WTC11 (cell line): ENCODE measurements around the gene ALG14. TPM values are rescaled to one million over a fixed set of nuclear protein-coding genes. Genes with fewer than 3 reads are reported as not detected.

Experiments
- ATAC-seq: fragments of 200-7000 bp; cut with Tn5 transposase; 2 replicates; pipeline ENCODE4 v1.10.0; 2021; ENCODE audit warnings: mild to moderate bottlenecking, moderate library complexity
- CTCF ChIA-PET: fragments of 300-600 bp; sonication (Branson Sonifier 250); formaldehyde crosslinking; loops from one replicate; lab custom pipeline; 2021; ENCODE audit warnings: antibody characterized with exemption; lab: Charles Lee
- POLR2A ChIA-PET: fragments of 350-600 bp; sonication (Branson Sonifier 250); formaldehyde crosslinking; loops from one replicate; lab custom pipeline; 2021; ENCODE audit warnings: antibody characterized with exemption; lab: Charles Lee
- DNase-seq: peaks from one replicate; pipeline ENCODE4 v3.0.0; 2021; ENCODE audit warnings: low spot score
- H3K27ac Mint-ChIP-seq: 2 replicates; pipeline ENCODE4 v1.8.0; 2021; ENCODE audit warnings: mixed read lengths
- H3K27me3 Mint-ChIP-seq: 2 replicates; pipeline ENCODE4 v1.8.0; 2021; ENCODE audit warnings: low read depth, mild to moderate bottlenecking, moderate library complexity, mixed read lengths
- H3K36me3 Mint-ChIP-seq: 2 replicates; pipeline ENCODE4 v1.8.0; 2021; ENCODE audit warnings: mixed read lengths
- H3K4me1 Mint-ChIP-seq: 2 replicates; pipeline ENCODE4 v1.8.0; 2022; ENCODE audit warnings: mixed read lengths
- H3K4me3 Mint-ChIP-seq: 2 replicates; pipeline ENCODE4 v1.8.0; 2021; ENCODE audit warnings: mild to moderate bottlenecking, moderate library complexity, mixed read lengths
- H3K9me3 Mint-ChIP-seq: 2 replicates; pipeline ENCODE4 v1.8.0; 2021; ENCODE audit warnings: mixed read lengths
- AR ChIP-seq: fragments of 250-450 bp; sonication (Bioruptor Pico); IDR thresholded peaks from 2 replicates; pipeline ENCODE4 v1.9.0; 2021; ENCODE audit warnings: mild to moderate bottlenecking
- ATF1 ChIP-seq: sonication (generic); formaldehyde crosslinking; IDR thresholded peaks from 2 replicates; pipeline ENCODE4 v1.8.1; 2023; ENCODE audit warnings: mild to moderate bottlenecking, moderate library complexity, missing genetic modification reagents
- E2F1 ChIP-seq: sonication (generic); formaldehyde crosslinking; IDR thresholded peaks from 2 replicates; pipeline ENCODE4 v1.8.0; 2022; ENCODE audit warnings: mild to moderate bottlenecking, missing genetic modification reagents
- ETV6 ChIP-seq: sonication (generic); formaldehyde crosslinking; IDR thresholded peaks from 2 replicates; pipeline ENCODE4 v1.8.1; 2022; ENCODE audit warnings: mild to moderate bottlenecking, missing genetic modification reagents
- JAZF1 ChIP-seq: fragments of 250-450 bp; sonication (Bioruptor Pico); IDR thresholded peaks from 2 replicates; pipeline ENCODE4 v1.9.0; 2021; ENCODE audit warnings: moderate library complexity, mild to moderate bottlenecking, inconsistent platforms
- KAT7 ChIP-seq: sonication (generic); formaldehyde crosslinking; IDR thresholded peaks from 2 replicates; pipeline ENCODE4 v1.8.1; 2023; ENCODE audit warnings: missing genetic modification reagents, mild to moderate bottlenecking, borderline replicate concordance
- NFYB ChIP-seq: sonication (generic); formaldehyde crosslinking; conservative IDR thresholded peaks from 2 replicates; pipeline ENCODE4 v1.8.0; 2022; ENCODE audit warnings: low read depth, missing genetic modification reagents
- RELA ChIP-seq: sonication (generic); formaldehyde crosslinking; IDR thresholded peaks from 2 replicates; pipeline ENCODE4 v1.8.1; 2022; ENCODE audit warnings: missing genetic modification reagents, mild to moderate bottlenecking, borderline replicate concordance
- SP1 ChIP-seq: sonication (generic); formaldehyde crosslinking; conservative IDR thresholded peaks from 2 replicates; pipeline ENCODE4 v1.8.1; 2022; ENCODE audit warnings: missing genetic modification reagents
- TP53 ChIP-seq: sonication (generic); formaldehyde crosslinking; IDR thresholded peaks from 2 replicates; pipeline ENCODE4 v1.8.1; 2023; ENCODE audit warnings: mild to moderate bottlenecking, missing genetic modification reagents
- ZNF121 ChIP-seq: sonication (generic); formaldehyde crosslinking; IDR thresholded peaks from 2 replicates; pipeline ENCODE4 v1.8.0; 2023; ENCODE audit warnings: missing genetic modification reagents
- ZNF219 ChIP-seq: sonication (generic); formaldehyde crosslinking; IDR thresholded peaks from 2 replicates; pipeline ENCODE4 v1.8.0; 2023; ENCODE audit warnings: missing genetic modification reagents, mild to moderate bottlenecking, borderline replicate concordance
- ZNF232 ChIP-seq: sonication (generic); formaldehyde crosslinking; IDR thresholded peaks from 2 replicates; pipeline ENCODE4 v1.8.0; 2022; ENCODE audit warnings: mild to moderate bottlenecking, missing genetic modification reagents
- ZNF263 ChIP-seq: sonication (generic); formaldehyde crosslinking; IDR thresholded peaks from 2 replicates; pipeline ENCODE4 v1.8.1; 2022; ENCODE audit warnings: low read depth, mild to moderate bottlenecking, moderate library complexity, missing genetic modification reagents
- ZNF416 ChIP-seq: fragments of 250-450 bp; sonication (Bioruptor Pico); IDR thresholded peaks from 2 replicates; pipeline ENCODE4 v1.9.0; 2021; ENCODE audit warnings: mild to moderate bottlenecking, inconsistent platforms
- total RNA-seq: library from RNA; stranded (reverse); gene quantifications from 3 replicates; pipeline ENCODE4 v1.2.3, GENCODE V29; 2021
- TF ChIP-seq, protein P1 (sequence below): sonication (generic); formaldehyde crosslinking; IDR thresholded peaks from 2 replicates; pipeline ENCODE4 v1.8.1; 2023; ENCODE audit warnings: mild to moderate bottlenecking, missing genetic modification reagents
- TF ChIP-seq, protein P2 (sequence below): sonication (generic); formaldehyde crosslinking; IDR thresholded peaks from 2 replicates; pipeline ENCODE4 v1.8.0; 2022; ENCODE audit warnings: missing genetic modification reagents

ALG14 gene
- total RNA-seq, 1 experiment from 2014 or later = 2.3 TPM

GRCh38 chr1:95042286-95042685 lies 30.5 kb downstream of the ALG14 start:
- no peaks in the 10 kb centered on the region for H3K4me1 Mint-ChIP-seq
- POLR2A ChIA-PET = interaction anchor here (0.6 kb wide), 1 partner anchor 179 kb away, joined by 3 read pairs; no protein-coding TSS in a partner anchor
- no peak for DNase-seq
- CTCF ChIA-PET = interaction anchor here (0.6 to 3.0 kb wide), 8 partner anchors 17 to 206 kb away, joined by 3 to 50 read pairs (median 4); partner anchors contain the start of genes CNN3 and TLCD4
- H3K4me3 Mint-ChIP-seq = no peak overlapping the region
- H3K36me3 Mint-ChIP-seq = no peaks in the 10 kb centered on the region
- no peaks in the 10 kb centered on the region for H3K27me3 Mint-ChIP-seq
- no peak overlapping the region for H3K27ac Mint-ChIP-seq
- TF ChIP-seq RELA = no peak
- TF ChIP-seq ZNF232 (CRISPR knock-in tag) = no peak
- TF ChIP-seq ETV6 (CRISPR knock-in tag) = no peak
- TF ChIP-seq JAZF1 = no peak
- ATAC-seq = no peak
- H3K9me3 Mint-ChIP-seq = no peaks in the 10 kb centered on the region

GRCh38 chr1:95041491-95042165 lies 31.1 kb downstream of the ALG14 start:
- H3K36me3 Mint-ChIP-seq = no peaks in the 10 kb centered on the region
- no peak for ATAC-seq
- no peak for DNase-seq
- TF ChIP-seq, protein P1, sequence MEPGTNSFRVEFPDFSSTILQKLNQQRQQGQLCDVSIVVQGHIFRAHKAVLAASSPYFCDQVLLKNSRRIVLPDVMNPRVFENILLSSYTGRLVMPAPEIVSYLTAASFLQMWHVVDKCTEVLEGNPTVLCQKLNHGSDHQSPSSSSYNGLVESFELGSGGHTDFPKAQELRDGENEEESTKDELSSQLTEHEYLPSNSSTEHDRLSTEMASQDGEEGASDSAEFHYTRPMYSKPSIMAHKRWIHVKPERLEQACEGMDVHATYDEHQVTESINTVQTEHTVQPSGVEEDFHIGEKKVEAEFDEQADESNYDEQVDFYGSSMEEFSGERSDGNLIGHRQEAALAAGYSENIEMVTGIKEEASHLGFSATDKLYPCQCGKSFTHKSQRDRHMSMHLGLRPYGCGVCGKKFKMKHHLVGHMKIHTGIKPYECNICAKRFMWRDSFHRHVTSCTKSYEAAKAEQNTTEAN (CRISPR knock-in tag) = no peak
- TF ChIP-seq E2F1 (CRISPR knock-in tag) = no peak
- no peak for TF ChIP-seq AR (CRISPR knock-in tag)
- no peak for TF ChIP-seq ZNF416
- no peak for TF ChIP-seq ZNF121 (CRISPR knock-in tag)
- H3K9me3 Mint-ChIP-seq = no peaks in the 10 kb centered on the region
- no peak overlapping the region for H3K27ac Mint-ChIP-seq
- CTCF ChIA-PET = interaction anchor here (0.6 to 3.0 kb wide), 11 partner anchors 18 to 206 kb away, joined by 3 to 50 read pairs (median 4); partner anchors contain the start of genes ALG14, CNN3 and TLCD4
- POLR2A ChIA-PET = interaction anchor here (0.6 kb wide), 1 partner anchor 178 kb away, joined by 3 read pairs; no protein-coding TSS in a partner anchor
- peaks cover 3% of the 10 kb centered on the region; the same call in 1 of the 2 replicates for H3K4me1 Mint-ChIP-seq
- H3K27me3 Mint-ChIP-seq = no peaks in the 10 kb centered on the region
- H3K4me3 Mint-ChIP-seq = no peak overlapping the region

DNA sequence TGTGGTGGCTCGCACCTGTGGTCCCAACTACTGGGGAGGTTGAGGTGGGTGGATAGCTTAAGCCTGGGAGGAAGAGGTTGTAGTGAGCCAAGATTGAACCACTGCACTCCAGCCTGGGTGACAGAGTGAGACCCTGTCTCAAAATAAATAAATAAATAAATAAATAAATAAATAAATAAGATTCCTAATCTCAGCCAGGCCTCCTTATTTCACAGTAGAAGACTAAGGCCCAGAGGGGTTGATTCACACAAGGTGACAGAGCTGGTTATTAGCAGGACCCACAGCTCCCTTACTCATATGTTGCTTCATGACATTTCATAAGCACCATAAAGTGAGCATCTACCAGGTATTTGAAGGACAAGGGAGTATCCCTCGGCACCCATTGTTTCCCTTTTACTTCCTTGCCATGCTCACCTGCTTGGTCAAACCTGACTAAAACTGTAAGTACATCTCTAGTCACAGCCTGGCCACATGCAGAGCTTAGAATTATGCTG lies 32.7 kb downstream of the ALG14 start:
- Mint-ChIP-seq H3K4me3 (no peak overlapping the region), H3K9me3 (no peaks in the 10 kb centered on the region), H3K27ac (no peak overlapping the region)
- no peak for DNase-seq
- TF ChIP-seq ATF1 = no peak
- no peak for TF ChIP-seq NFYB (CRISPR knock-in tag)
- TF ChIP-seq ZNF263 (CRISPR knock-in tag) = no peak
- TF ChIP-seq KAT7 (CRISPR knock-in tag) = no peak
- TF ChIP-seq ZNF219 (CRISPR knock-in tag) = no peak
- TF ChIP-seq, protein P2, sequence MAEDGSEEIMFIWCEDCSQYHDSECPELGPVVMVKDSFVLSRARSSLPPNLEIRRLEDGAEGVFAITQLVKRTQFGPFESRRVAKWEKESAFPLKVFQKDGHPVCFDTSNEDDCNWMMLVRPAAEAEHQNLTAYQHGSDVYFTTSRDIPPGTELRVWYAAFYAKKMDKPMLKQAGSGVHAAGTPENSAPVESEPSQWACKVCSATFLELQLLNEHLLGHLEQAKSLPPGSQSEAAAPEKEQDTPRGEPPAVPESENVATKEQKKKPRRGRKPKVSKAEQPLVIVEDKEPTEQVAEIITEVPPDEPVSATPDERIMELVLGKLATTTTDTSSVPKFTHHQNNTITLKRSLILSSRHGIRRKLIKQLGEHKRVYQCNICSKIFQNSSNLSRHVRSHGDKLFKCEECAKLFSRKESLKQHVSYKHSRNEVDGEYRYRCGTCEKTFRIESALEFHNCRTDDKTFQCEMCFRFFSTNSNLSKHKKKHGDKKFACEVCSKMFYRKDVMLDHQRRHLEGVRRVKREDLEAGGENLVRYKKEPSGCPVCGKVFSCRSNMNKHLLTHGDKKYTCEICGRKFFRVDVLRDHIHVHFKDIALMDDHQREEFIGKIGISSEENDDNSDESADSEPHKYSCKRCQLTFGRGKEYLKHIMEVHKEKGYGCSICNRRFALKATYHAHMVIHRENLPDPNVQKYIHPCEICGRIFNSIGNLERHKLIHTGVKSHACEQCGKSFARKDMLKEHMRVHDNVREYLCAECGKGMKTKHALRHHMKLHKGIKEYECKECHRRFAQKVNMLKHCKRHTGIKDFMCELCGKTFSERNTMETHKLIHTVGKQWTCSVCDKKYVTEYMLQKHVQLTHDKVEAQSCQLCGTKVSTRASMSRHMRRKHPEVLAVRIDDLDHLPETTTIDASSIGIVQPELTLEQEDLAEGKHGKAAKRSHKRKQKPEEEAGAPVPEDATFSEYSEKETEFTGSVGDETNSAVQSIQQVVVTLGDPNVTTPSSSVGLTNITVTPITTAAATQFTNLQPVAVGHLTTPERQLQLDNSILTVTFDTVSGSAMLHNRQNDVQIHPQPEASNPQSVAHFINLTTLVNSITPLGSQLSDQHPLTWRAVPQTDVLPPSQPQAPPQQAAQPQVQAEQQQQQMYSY (CRISPR knock-in tag) = no peak
- TF ChIP-seq RELA = no peak
- TF ChIP-seq TP53 (CRISPR knock-in tag) = no peak
- TF ChIP-seq SP1 = no peak
- TF ChIP-seq, all 79 proteins: peak for 0
- H3K27me3 Mint-ChIP-seq = no peaks in the 10 kb centered on the region
- ChIA-PET POLR2A (no interaction called here), CTCF (interaction anchor here (3.0 kb wide), 1 partner anchor 185 kb away, joined by 50 read pairs; no protein-coding TSS in a partner anchor)
- ATAC-seq = no peak
- no peaks in the 10 kb centered on the region for H3K36me3 Mint-ChIP-seq
- peaks cover 3% of the 10 kb centered on the region; the same call in 1 of the 2 replicates for H3K4me1 Mint-ChIP-seq
